Endothelial cell of umbilical vein (primary cell): Measurements from ENCODE around the gene NKD2.

ENCODE experiments used
- CTCF ChIP-seq, 2 donors: IDR thresholded peaks; 1 replicate in 1 of 2; 2 replicates in 1 of 2; pipeline ENCODE4 v1.5.1; 2011; ENCODE audit warnings: low read length in 2 of 2, mild to moderate bottlenecking in 2 of 2, moderate library complexity in 2 of 2, control low read depth in 1 of 2, inconsistent platforms in 1 of 2, low read depth in 1 of 2; ENCODE audit not compliant: insufficient read depth in 1 of 2; ENCODE audit errors: extremely low read depth in 1 of 2
- EZH2 ChIP-seq: IDR thresholded peaks from 2 replicates; pipeline ENCODE4 v1.6.1; 2012; ENCODE audit warnings: borderline replicate concordance, low read depth, mild to moderate bottlenecking, moderate library complexity, low read length, inconsistent platforms; ENCODE audit not compliant: severe bottlenecking
- JUN ChIP-seq: IDR thresholded peaks from 2 replicates; pipeline ENCODE4 v1.6.1; 2011; ENCODE audit warnings: borderline replicate concordance, low read depth; ENCODE audit not compliant: insufficient read length, insufficient read depth
- POLR2A ChIP-seq: IDR thresholded peaks from 2 replicates; pipeline ENCODE4 v1.6.1; 2012; ENCODE audit warnings: low read depth, mild to moderate bottlenecking, control low read depth, low read length
- POLR2AphosphoS5 ChIP-seq: IDR thresholded peaks from 2 replicates; pipeline ENCODE4 v1.6.1; 2012; ENCODE audit warnings: low read depth, mild to moderate bottlenecking, control low read depth, low read length, moderate library complexity; ENCODE audit not compliant: insufficient read depth

- TF ChIP-seq POLR2AphosphoS5 (no peak), CTCF (IDR thresholded peaks at IDR 0.05; ENCODE audit: extremely low read depth in 1 of 2, insufficient read depth in 1 of 2, low read depth in 1 of 2, low read length in 2 of 2) (no peak), EZH2 (no peak), POLR2A (no peak), JUN (no peak)
Measured at GRCh38 chr5:1063661-1064382, 55.2 kb downstream of the NKD2 start.
